Activated naive CD8-positive, alpha-beta T cell treated with anti-CD3 and anti-CD28 coated beads, Interleukin-2, amount 50 U/mL, for 16 hours (primary cell): ENCODE data around the gene CALHM2.

Experiments
- DNase-seq: peaks from one replicate; pipeline ENCODE4 v3.0.0-alpha.2; 2020; ENCODE audit warnings: low read depth, low spot score

Gene CALHM2

DNA sequence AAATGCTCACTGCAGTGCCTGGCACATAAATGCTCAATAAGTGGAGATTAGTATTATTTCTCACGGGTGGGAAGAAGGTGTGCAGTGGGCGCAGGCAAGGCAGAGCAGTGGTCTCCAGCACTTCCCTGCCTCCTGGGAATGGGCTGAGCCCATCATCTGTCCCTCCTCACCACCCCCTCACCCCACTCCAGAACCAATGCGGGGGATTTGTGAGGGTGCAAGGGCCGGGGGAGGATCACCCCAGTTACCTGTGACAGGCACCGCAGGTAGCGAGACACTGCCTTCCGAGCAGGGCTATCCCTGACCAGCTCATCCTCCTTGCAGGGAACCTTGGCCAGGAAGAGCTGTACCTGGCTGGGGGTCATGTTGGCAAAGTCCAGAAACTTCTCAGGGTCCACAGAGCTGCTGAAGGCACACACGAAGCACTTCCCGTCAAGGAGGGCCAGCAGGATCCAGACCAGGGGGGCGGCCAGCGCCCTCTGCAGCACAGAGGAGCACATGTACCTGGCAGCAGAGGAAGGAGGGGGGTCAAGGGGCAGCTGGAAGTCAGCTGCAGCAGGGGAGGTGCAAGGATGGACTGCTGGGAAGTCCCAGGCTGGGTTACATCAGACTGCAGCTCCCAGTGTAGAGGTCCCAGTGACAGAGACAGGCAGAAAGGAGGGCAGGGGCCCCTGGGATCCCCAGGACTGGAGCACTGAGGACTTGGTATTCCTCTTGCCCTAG lies 24.0 kb upstream of the CALHM2 start:
- DNase-seq = no peak

DNA sequence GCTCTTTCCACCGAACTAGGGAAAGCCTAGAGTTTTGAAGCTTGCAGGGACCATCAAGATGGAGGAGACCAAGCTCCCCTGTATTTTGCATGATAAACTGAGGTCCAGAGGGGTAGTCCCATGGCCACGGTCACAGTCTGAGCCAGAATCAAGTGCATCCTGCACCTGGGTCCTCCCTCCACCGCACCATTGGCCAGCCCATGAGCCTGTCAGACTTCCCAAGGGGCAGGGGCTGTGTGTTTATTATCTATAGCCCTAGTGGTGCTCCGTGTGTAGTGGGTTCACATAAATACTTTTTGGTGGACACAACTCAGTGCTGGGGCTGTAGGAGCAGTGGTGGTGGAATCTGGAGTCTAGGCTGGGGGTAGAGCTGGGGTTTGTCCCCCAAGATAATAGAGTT lies 23.3 kb upstream of the CALHM2 start:
- no peak for DNase-seq

DNA sequence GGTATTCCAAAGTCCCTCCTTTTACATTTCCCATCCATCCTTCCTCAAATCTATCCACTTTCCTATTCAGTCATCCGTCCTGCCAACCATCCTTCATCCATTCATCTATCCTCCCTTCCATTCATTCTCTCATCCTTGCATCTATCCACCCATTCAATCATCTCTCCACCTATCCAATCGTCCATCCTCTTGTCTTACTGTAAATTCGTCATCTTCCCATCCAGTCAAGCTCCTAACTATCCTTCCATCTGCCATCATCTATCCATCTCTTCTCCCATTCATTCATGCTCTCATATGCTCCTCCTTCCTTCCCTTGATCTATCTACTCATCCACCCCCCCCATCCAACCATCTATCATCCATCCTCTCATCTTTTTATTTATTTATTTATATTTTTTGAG lies 21.9 kb upstream of the CALHM2 start:
- no peak for DNase-seq

DNA sequence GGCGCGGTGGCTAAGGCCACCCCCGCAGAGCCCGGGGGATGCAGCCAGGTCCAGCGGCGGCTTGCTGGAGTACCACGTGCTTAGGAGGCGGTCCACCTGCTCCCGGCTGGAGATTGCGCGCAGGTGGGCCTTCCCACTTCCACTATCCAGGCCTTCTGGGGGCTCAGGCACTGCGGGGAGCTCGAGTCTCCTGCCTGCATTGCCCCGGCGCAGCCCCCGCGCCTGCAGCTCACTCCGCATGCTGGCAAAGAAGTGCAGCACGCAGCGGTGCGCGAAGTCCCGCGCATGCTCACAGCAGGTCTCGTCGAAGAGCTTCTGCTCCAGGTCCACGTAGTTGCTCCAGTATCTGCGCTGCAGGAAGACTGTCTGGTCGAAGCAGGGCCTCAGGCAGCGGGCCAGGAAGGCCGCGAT lies 21.1 kb upstream of the CALHM2 start:
- DNase-seq = no peak

DNA sequence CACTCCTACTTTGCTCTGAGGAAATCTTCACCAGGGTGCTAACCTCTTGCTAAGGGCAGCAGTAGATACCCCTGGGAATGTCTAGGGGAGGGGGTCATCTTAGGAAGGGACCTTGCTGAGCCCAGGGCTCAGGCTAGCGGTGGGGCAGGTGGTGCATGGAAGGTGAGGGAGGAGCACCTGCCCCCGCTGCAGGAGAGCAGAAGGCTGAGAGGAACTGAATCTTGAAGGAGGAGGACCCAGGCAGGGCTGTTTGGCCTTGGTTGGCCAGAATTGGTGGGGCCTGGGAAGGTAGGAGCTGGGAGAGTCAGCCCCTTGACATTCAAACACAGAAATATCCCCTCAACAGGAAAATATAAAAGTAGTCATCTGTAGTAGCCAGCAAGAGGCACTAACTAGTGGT lies 19.8 kb upstream of the CALHM2 start:
- no peak for DNase-seq

DNA sequence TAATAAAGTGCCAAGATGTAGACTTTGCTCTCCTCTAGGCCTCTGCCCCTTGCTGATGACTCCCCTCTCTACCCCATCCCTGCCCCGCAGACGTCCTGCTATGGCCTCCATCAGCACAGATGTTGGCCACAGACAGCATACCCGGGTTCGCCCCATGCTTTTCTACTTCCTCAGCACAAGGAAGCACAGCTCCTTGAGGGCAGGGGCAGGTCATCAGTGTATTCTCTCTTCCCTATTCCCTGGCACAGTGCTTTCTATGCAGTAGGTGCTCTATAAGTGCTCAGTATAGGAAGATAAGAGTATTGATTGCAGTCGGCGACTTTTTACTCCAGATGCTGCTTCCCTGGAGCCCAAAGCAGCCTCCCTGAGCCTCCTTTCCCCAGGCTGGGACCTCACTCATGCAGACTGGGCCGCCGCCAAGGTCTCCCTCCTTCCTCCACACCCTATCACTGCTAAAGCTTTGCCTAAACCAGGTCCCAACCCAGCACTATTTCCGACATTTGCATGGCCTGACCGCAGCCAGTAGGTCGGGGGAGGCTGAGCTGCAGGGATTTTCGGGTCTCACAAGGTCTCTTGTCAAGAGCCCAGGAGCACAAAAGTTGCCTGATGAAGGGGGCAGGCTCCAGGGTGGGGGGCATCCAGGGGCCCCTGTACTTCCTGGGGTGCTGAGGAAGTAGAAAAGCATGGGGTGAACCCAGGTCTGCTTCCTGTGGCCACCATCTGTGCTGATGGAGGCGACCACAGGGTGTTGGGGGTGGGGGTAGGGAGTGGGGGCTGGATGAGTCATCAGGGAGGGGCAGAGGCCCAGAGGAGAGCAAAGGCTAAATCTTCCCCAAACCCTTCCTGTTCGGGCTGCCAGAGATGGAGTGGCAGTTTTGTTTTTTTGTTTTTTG lies 18.8 kb upstream of the CALHM2 start:
- no peak for DNase-seq

DNA sequence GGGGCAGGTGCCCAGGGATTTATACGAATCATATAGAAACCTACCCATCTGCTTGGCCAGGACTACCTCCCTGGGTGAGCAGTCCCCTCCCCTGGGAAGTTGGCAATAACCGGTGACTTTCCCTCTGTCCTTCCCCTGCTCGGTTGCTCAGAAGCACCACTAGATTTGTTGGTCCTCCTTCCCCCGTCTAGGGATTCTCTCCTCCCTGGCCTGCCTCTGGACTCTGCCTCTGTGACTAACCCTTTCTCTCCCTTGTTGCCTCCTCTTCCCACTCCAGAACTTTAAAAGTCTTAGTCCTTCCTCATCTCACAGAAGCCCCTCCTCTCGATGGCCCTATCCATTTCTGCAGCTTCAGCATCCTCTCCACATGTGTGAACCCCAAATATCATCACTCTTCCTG lies 17.0 kb upstream of the CALHM2 start:
- no peak for DNase-seq

DNA sequence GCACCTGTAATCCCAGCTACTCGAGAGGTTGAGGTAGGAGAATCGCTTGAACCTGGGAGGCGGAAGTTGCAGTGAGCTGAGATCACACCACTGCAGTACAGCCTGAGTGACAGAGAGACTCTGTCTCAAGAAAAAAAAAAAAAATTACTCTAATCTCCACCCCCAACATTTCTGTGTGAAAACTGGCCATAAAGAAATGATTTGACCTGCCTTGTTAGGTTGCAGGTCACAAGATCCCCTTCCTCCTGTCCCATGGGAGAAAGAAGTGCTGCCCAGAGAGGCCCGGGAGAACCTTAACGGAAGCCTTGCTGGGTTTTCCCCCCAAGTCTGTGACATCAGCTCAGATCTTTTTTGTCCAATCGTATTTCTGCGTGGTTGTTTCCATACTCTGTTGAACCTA lies 15.2 kb upstream of the CALHM2 start:
- DNase-seq = no peak

DNA sequence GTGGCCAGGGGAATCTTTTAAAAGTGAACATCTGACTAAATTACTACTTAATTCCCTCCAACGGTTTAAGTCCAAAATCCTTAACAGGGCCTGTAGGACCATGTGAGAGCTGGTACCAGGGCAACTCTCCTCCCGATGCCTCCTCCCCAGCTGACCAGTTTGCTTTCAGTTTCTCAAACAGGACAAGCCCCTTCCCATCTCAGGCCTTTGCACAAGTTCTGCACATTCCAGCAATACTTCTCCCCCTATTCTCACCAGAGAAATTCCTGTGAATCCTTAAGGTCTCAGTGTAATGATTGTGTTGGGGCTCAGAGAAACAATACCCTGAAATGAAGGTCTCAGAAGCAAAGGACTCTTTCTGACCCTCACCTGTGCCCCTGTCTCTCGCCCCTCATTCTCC lies 14.6 kb upstream of the CALHM2 start:
- DNase-seq = no peak

DNA sequence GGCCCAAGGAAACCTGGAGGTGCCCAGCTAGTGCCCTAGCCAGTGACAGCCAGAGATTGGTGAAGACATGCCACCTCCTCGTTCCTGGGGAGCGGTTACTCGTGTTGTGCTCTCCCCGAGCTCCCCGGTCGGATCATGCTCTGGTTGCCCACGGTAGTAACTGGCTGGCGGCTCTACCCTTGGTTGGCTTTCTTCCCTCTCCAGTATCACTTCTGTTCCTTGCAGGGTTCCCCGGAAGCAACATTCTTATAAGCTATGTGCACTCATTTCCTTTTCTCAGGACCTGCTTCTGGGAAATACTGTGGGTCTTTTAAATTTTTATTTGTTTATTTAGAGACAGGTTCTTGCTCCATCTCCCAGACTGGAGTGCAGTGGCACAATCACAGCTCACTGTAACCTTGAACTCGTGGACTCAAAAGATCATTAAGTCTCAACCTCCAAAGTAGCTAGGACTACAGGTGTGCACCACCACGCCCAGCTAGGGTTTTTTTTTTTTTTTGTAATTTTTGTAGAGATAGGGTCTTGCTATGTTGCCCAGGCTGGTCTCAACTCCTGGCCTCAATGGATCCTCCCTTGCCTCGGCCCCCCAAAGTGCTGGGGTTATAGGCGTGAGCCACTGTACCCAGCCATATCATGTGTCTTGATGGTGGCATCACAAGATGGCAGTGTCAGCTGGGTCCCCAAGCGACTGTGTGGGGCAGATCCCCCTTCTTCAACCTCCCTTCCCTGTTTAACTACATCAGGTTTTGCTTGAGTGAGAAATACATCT lies 13.4 kb upstream of the CALHM2 start:
- no peak for DNase-seq

DNA sequence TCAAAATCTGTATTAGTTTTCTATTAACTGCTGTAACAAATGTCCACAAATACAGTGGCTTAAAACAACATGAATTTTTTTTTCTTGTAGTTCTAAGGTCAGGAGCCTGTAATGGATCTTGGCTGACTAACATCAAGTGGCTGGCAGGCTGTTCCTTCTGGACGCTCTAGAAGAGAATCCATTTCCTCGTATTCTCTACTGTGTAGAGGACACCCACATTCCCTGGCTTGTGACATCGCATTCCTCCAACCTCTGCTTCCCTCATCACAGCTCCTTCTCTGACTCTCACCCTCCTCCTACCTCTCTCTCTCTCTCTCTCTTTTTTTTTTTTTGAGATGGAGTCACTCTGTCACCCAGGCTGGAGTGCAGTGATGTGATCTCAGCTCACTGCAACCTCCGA lies 11.3 kb upstream of the CALHM2 start:
- no peak for DNase-seq

DNA sequence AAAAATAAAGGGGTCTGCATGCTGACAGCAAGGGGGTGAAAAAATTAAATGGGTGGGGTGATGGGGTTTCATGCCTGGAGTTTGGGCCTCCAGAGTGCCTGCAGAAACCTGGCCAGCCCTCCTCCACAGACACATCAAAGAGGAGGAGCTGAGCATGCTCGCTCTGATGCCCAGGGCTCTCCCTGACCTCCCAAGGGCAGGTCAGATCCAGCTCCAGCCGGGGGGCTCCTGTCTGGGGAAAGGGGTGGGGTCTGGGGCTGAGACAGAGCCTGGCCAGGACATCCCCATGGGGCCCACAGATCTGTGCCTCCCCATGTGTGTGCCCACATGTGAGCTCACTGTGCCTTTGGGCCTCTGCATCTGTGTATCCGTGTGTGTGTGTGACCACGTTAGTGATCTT lies 7.4 kb upstream of the CALHM2 start:
- no peak for DNase-seq

DNA sequence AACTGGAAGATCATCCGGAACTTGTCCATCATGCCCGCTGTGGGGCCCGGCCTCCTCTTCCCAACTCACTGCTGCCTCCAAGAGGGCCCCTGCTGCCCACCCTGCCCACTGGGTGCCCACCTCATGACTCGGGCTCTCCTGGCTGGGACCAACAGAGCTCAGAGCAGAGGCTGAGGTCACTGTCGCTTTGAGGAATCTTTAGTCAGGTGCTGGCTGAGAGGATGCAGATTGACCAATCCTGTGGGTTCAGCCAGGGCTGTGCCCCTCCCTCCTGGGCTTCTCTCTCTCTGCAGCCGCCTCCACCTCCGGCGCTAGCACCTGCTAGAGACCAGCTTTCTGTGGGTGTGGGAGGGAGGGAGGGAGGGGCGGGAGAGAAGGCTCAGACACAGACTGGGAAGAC lies 6.5 kb upstream of the CALHM2 start, which contains the start of gene CALHM1:
CALHM1 (minus strand) TSS at position 181 of the 400 bp plus-strand sequence; CDS start at position 32, 149 bp downstream.
- DNase-seq = no peak

DNA sequence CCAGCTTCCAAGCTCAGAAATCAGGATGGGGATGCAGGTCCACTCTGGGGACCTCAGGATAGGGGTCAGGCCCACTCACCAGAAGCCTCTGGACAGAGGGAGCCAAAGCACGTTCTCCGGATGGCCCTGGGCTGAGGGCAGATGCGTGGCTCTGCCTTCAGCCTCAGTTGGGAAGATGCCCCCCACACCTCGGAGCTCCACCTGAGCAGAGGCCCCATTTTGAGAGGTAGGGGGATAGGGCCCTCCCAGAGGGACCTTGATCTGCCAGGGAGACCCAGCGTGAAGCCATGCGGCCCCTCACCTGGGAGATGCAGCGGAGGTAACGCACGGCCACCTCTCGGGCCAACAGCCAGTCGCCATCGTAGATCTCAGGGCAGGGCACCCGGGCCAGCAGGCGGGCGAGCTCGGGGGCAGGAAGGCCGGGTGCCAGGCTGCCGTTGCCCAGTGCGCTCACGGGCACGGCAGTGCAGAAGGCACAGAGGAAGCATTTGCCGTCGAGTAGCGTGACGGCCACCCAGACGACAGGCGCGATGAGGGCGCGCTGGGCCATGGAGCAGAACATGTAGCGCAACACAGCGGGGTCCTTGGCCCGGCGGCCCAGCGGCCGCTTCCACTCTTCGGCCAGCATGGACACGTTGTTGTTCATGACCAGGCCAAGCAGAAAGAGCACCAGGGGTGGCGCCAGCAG lies 5.9 kb upstream of the CALHM2 start:
- no peak for DNase-seq

DNA sequence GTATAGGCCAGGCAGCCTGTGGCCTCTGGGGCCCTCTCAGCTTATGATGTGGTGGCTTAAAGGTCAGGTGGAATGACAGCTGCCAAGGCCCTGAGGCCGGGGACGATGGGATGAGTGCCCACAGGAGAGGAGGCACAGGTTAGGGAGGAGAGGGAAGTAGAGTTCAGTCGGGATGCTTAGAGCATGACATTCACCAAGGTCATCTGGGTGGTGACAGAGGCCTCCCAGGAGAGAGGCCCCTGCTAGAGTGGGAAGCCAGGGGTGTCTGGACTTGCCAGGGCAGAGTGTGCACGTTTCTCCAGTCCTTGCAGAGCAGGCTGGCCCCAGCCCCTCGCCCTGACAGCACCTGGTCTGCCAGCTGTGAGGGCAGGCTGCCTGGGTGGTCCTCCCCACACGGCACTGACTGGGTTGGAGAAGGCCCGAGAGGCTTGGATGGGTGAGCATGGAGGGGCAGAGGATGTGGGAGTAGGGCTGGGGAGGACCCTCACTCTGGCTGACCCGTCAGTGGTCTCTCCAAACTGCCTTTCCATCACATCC lies 5.1 kb upstream of the CALHM2 start:
- DNase-seq = no peak

DNA sequence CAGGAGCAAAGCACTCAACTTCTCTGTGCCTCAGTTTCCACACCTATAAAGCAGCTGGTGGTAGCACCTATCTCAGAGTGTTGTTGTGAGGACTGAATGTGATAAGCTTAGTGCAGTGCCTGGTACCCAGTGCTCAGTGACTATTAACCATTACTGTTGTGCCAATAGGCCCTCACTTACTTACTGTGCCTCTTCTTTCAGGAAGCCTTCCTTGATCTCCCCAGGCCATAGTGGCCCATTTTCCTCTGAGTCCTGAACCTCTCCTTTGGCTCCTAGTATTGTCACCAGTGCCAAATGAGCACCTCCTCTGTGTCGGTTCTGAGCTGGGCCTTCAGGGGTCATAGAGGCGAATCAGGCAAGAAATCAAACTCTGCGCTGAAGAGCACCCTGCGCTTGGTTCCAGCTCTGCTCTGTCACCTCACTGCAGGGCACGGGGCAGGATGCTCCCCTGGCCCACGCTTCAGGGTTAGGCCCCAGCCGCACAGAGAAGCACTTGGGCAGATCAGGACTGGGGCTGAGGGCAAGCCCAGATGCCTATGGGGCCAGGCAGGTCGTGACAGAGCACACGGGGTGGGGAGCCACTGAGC lies 4.0 kb upstream of the CALHM2 start:
- DNase-seq = no peak

DNA sequence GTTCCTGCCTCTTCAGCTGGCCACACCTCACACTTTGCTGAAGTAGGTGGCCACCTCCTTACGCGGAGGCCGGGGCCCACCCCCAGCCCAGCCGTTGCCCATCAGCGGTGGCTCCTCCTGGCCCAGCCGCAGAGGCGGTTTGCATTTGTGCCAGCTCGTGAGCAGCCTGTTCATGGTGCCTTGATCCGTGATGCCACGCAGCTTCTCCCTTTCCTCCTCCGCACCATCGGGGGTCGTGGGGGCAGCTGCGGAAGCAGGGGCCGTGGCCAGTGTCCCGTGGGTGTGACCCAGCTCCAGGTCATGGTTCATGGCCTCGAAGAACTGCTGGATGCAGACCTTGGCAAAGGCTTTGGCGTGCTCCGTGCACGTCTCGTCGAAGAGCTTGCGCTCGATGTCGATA lies 3.1 kb upstream of the CALHM2 start:
- no peak for DNase-seq

DNA sequence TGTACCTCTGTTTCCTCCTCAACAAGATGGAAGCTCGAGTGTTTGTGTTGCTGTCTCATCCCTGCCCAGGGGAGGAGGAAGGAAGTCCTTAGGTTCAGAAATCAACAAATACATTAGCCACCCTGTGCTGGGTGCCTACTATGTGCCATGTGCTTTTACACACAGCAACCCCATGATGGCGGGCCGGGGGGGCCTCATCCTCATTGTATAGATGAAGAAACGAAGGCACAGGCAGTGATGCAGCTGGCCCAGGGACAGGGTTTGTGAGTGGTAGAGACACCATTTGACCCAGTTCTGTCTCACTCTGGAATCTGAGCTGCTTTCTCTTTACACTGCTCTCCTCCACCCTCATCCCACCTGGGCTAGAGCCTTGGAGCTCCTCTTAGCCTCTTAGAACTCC lies 1.9 kb upstream of the CALHM2 start:
- DNase-seq = no peak

DNA sequence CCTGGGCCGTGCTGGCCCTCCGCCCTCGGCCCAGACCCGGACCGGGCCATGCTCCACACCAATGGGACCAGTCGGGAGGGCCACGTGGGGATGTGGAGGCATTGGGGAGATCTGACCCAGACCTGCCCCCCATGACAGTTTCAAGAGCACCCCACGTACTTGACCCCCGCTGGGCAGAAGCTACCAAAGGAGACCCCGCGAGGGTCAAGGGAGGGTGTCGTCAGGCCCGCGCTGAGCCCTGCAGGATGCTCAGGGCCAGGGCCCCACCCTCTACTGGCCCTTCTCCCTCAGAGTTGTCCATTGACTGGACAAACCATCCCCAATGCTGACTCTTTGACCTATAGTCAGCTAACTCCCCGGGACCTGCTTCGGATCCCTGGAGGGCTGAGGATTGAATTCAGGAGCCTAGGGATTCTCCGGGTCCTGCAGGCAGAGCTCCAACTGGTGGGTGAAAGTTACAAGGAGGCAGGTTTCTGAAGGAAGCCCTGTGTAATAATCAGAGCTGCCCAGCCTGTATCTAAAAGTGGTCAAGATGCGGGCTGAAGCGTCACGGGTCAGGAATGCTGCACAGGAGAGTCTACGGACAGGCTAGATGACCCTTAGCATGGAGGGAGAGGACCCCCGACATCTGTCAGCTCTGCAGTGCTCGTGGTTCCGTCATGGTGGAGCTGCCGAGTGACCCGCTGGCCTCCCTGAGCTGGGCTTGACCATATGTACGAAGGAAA lies 498 bp upstream of the CALHM2 start:
- DNase-seq = no peak

DNA sequence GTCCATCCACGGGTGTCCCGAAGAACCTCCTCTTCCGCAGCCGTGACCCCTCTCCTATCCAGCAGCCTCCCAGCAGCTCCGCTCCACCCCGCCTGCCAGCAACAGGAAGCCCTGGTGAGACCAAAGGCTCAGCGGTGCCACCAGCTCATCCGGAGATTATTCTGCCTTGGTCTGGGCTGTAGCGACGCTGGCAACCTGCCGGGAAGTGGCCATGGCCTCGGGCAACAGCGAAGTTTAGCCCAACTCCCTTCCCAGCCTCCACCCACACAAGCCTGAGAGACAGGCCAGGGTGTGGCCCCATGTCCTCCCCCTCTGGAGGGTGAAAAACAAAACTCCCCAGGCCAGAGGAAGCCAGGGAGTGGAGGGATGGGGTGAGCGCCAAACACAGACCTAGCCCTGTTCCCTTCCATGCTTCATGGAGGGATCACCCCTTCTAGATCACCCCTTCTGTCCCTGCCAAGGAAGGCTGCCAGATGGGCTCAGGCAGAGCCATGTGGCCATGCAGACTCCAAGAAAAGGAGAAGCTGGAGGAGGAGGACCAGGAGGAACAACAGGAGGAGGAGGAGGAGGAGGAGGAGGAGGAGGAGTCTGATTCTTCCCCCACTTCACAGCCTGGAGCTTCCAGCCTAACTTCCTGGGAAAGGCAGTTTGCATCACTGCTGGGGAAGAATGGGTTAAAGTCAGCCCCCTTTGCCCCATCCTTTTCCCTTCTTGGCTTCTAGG lies 918 bp downstream of the CALHM2 start:
- no peak for DNase-seq
